ENCODE data around the gene CHST12.
"Not testable (repeated sequence)": the region's sequence is repeated elsewhere in the genome, so short reads cannot be mapped to it uniquely, and the experiment has no call there.

CHST12 gene

GRCh38 chr7:2460188-2460587, 56.8 kb downstream of the CHST12 start:
- no peak for DNase-seq (ENCODE audit: low read depth in 2 of 2)

GRCh38 chr7:2460641-2461040, 57.2 kb downstream of the CHST12 start:
- no peak for DNase-seq (ENCODE audit: low read depth in 2 of 2)

- no peak for DNase-seq (ENCODE audit: low read depth in 2 of 2)
These were observed 58.0 kb downstream of the CHST12 start for GRCh38 chr7:2461268-2462026.

DNA sequence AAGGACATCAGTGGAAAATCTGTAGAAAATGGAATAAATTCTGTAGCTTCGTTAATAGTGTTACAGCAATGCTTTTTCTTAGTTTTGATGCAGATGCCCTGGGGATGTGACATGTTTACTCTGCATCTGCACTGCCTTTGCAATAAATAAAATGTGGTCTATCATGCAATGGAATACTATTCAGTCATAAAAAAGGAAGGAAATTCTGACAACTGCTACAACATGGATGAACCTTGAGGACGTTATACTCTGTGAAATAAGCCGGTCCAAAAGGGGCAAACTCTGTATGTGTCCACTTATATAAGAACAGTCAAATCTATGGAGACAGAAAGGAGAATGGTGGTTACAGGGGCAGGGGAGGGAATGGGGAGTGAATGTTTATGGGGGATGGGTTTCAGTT, 59.3 kb downstream of the CHST12 start:
- DNase-seq (ENCODE audit: low read depth in 2 of 2): no peak

GRCh38 chr7:2465928-2466327, 62.5 kb downstream of the CHST12 start:
- DNase-seq (ENCODE audit: low read depth in 2 of 2): no peak

GRCh38 chr7:2466675-2467074, 63.3 kb downstream of the CHST12 start:
- no peak for DNase-seq (ENCODE audit: low read depth in 2 of 2)

GRCh38 chr7:2468227-2468626, 64.8 kb downstream of the CHST12 start:
- DNase-seq (ENCODE audit: low read depth in 2 of 2): no peak

- DNase-seq (ENCODE audit: low read depth in 2 of 2): not testable (repeated sequence)
These were observed 66.2 kb downstream of the CHST12 start for GRCh38 chr7:2469460-2470203.

GRCh38 chr7:2470204-2471021, 67.0 kb downstream of the CHST12 start:
- no peak for DNase-seq (ENCODE audit: low read depth in 2 of 2)

- DNase-seq (ENCODE audit: low read depth in 2 of 2): no peak
These were observed 67.6 kb downstream of the CHST12 start for GRCh38 chr7:2471022-2471329.

GRCh38 chr7:2471396-2471795, 68.0 kb downstream of the CHST12 start:
- DNase-seq (ENCODE audit: low read depth in 2 of 2): no peak

DNA sequence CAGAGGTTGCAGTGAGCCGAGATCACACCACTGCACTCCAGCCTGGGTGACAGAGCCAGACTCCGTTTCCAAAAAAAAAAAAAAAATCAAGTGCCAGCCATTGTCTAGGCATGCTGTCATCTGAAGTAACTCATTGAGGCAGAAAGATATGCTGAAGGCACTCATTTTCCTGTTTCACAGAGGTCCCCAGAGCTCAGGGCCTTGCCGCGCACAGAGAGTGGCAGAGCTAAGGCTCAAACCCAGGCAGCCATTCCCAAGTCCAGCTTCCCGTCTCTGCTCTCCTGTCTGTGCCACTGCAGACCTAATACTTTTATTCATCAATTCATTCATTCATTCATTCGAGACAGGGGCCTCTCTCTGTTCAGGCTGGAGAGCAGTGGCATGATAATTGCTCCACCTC, 69.3 kb downstream of the CHST12 start:
- DNase-seq (ENCODE audit: low read depth in 2 of 2): no peak

- no peak for DNase-seq (ENCODE audit: low read depth in 2 of 2)
These were observed 70.2 kb downstream of the CHST12 start for GRCh38 chr7:2473496-2474180.

DNA sequence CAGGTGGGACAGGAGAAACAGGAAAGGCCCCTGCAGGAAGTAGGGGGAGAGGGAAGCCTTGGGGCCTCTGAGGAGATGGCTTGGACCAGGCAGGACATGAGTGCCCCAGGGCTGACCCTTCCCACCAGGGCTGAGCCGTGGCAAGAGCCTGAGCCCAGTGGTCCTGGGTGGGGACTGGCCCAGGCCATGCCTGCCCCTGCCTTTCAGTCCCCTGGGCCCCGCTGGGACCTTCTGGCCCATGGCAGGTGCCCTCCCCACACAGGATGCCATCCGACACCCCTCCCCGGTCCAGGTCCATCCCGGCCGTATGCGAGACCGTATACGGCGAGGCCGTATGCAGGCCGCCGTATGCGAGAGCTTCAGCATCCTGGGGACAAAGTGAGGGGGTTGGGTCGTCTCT, 70.8 kb downstream of the CHST12 start:
- no peak for DNase-seq (ENCODE audit: low read depth in 2 of 2)

DNA sequence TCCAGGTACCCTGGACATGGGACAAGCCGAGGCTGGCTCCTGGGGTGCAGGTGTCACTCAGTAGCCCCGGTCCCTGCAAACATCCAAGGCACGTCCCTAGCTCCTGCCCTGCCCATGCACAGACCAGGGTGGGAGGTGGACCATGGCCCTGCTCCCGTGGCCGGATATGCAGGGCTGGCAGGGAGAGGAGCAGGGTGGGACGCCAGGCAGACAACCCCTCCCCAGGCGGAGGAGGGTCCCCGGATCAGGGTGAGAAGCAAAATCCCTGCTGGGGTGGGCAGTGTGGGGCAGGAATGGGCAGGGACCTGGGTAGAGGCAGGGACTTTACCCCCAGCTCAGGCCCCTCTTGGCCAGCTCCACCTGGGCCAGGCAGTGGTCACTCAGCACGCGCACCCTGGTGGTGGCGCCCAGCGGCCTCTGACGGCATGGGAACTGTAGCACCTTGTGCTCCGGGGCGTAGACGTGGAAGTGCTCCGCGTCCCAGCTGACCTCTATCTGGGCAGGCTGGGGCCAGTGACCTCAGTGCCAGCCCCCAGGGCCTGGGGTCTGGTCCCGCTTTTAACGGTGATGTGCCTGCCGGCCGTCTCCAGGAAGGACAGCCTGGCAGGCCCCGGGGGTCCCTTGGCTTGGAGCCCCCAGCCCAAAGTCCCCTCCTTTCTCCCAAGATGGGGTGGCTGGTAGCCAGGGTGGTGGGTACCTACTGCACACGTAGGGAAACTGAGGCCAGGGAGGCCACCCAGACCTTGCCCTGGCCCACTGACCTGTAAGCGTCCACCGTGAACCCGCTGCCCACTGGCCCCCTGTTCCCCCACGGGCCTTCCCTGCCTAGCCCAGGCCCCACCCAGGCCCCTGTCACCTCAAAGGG, 71.6 kb downstream of the CHST12 start:
- DNase-seq (ENCODE audit: low read depth in 2 of 2): no peak

- no peak for DNase-seq (ENCODE audit: low read depth in 2 of 2)
These were observed 72.2 kb downstream of the CHST12 start for GRCh38 chr7:2475678-2476015.

DNA sequence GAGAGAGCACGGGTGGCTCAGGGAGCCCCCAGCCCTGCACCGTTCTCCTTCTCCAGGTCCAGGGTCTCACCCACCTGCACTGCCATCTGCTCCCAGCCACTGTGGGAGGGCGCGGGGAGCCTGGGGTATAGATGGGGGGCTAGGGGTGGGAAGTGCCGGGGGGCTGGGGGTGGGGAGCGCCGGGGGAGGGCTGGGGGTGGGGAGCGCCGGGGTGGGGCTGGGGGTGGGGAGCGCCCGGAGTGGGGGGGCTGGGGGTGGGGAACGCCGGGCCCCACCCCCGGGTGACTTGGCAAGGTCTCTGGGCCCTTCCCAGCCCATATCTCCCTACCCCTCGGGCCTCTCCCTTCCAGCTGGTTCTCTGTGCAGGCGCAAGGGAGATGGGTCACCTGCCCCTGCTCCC, 72.9 kb downstream of the CHST12 start, which contains the start of gene GRIFIN:
GRIFIN (minus strand) TSS at position 101 of the 400 bp plus-strand sequence; CDS start at position 86, 15 bp downstream.
- no peak for DNase-seq (ENCODE audit: low read depth in 2 of 2)

DNA sequence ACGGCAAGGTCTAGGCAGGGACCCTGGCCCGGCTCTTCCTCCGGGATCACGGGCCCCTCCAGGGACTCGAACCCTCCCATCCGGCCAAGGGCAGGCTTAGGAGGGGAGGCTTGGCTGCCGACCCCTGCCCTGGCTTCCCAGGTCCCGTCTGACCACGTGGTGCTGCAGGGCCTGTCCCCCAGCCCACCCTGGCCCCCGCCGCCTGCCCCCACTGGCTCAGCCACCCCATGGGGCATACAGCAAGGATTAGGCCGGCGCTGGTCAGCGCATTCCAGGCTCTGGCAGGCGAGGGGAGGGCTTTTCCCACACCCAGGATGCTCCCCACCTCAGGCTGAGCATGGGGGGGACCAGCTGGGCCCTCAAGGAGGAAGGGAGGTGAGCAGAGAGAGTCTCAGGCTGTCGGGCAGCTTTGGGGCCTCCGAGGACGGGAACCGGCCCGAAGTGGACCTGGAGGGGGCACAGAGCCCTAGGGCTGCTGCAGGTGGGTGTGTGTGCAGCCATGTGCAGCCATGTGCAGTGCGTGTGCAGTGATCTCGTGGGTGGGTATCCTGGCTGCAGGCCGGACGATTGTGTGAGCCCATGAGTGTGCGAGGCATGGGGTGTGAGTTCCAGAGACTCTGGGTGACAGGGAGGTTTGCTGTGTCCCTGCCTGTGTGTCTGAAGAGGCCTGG, 73.5 kb downstream of the CHST12 start:
- DNase-seq (ENCODE audit: low read depth in 2 of 2): no peak

DNA sequence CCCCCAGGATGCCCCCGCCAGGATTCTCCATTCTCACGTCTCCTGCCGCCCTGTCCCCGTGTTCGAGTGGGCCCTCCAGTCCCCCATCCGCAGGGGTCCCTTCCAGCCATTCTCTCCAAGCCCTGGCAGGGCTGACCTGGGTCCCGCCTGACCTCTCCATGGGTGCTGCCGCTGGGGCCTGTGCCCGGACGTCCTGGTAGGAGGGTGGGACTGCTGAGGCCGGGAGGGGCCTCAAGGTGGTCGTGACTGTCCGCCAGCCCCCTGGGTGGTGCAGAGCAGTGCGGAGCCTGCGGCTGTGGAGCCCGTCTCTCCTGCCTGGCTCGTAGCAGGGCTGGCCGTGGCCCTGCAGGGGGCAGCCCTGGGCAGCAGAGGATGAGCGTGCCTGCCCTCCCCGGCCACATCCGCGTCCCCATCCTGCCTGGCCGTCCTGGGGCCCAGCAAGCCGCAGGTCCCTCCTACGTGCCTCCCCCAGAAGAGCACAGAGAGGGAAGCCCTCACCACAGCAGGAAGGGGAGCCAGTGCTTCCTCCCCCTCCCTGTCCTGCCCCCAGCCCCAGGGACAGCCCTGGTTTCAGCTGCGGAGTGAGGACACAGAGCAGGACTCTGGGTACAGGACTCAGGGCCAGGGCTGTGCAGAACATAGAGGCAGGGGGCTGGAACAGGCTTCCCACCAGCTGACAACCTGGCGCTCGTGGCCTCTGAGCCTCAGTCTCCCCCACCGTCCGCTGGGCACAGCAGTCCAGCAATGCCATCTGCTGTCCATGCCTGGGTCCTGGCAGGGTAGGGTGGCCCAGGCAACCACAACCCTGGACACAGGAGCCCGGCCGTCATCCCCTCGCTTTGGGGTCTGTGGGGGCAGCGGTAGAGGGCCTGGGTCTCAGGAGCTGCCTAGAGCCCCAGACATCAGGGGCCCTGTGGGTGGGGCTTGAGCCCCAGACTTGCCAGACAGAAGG, 74.3 kb downstream of the CHST12 start:
- DNase-seq (ENCODE audit: low read depth in 2 of 2): peak in 1 of 2 donors; percentile 55

Measured in stimulated activated CD8-positive, alpha-beta memory T cell treated with anti-CD3 and anti-CD28 coated beads, Interleukin-7, amount 100 ng/mL, for 4 hours (primary cell).